ENCODE results near the gene TMEM150B. TPM values are rescaled to one million over a fixed set of nuclear protein-coding genes. Genes with fewer than 3 reads are reported as not detected.

The TMEM150B gene
- total and polyA plus RNA-seq, 9 of the 15 experiments (the other 6 are each of a cell fraction or from before 2014, with no cell fraction given) = 0.47 to 1.3 (median 0.74) TPM; not detected in 2

- FAIRE-seq = no peak
- POLR2A ChIA-PET = interaction anchor here (0.8 to 1.3 kb wide), 2 partner anchors 8 to 63 kb away, joined by 3 to 4 read pairs; partner anchors contain the start of gene UBE2S
- Histone ChIP-seq H4K20me1 (replicated peaks; ENCODE audit: control insufficient read depth, insufficient read depth, low read length) (peaks cover 6% of the 10 kb centered on the region; the same call in 1 of the 2 replicates), H3K4me1 (replicated peaks in 1 of 2; ENCODE audit: control insufficient read depth in 2 of 2, insufficient read depth in 2 of 2, low read length in 2 of 2) (peaks cover 7 to 85% of the 10 kb centered on the region in 2 experiments; a peak in 4 of 5 replicates), H3K9me1 (ENCODE audit: control insufficient read depth, insufficient read depth, low read length) (peaks cover 5% of the 10 kb centered on the region), H3K4me2 (ENCODE audit: insufficient read depth, low read length) (no peak overlapping the region), H3K27me3 (ENCODE audit: control insufficient read depth in 2 of 2, insufficient read depth in 2 of 2, low read length in 2 of 2) (no peaks in the 10 kb centered on the region), H3K27ac (ENCODE audit: extremely low read depth, low read depth, low read length) (no peak overlapping the region), H2AFZ (ENCODE audit: low read depth, low read length) (no peak overlapping the region), H3K4me3 (no peak overlapping the region), H3K79me2 (ENCODE audit: control insufficient read depth, insufficient read depth, low read length) (peaks cover 24% of the 10 kb centered on the region), H3K9ac (ENCODE audit: insufficient read depth in 1 of 2, low read depth in 2 of 2, low read length in 2 of 2) (peak overlapping the region in 1 of 2 experiments; percentile 48; a peak in 1 of 4 replicates), H3K36me3 (ENCODE audit: control insufficient read depth, insufficient read depth, low read length) (peaks cover 66% of the 10 kb centered on the region; the same call in 2 of the 3 replicates), H3K9me3 (replicated peaks; ENCODE audit: control insufficient read depth, insufficient read depth, low read depth, low read length) (no peaks in the 10 kb centered on the region)
- BruUV-seq (replicated peaks) = no TSS peak
- intact Hi-C loops (cut with micrococcal nuclease) = no loop called here
- CTCF ChIA-PET (ENCODE audit: low intra/inter-chr PET ratio) = no interaction called here
- DNase-seq (ENCODE audit: extremely low read depth in 1 of 4, low spot score in 3 of 4) = no peak
- no peak for ATAC-seq
- WGBS (ENCODE audit: insufficient coverage, low coverage, missing lambda C conversion rate) = 80% methylated on average over 7 of the region's 9 CpGs
- in situ Hi-C loops (cut with MboI) = no loop called here
- TF ChIP-seq PTBP1 (IDR thresholded peaks at IDR 0.05; ENCODE audit: low read depth, low read length) = no peak
- TF ChIP-seq POLR2G (IDR thresholded peaks at IDR 0.05; ENCODE audit: low read depth, low read length) = peak; percentile 47; the same call in 1 of the 2 replicates
Measured at GRCh38 chr19:55344444-55344843, 19.3 kb upstream of the TMEM150B start.

GRCh38 chr19:55341595-55342531 lies 16.7 kb upstream of the TMEM150B start:
- H3K4me3 ChIP-seq = peak overlapping the region; percentile 92
- H3K9ac ChIP-seq (ENCODE audit: insufficient read depth in 1 of 2, low read depth in 2 of 2, low read length in 2 of 2) = peak overlapping the region; percentile 55 to 91
- peak overlapping the region; percentile 82 for H3K4me2 ChIP-seq (ENCODE audit: insufficient read depth, low read length)
- ChIA-PET CTCF (ENCODE audit: low intra/inter-chr PET ratio) (no interaction called here), POLR2A (interaction anchor here (1.4 kb wide), 3 partner anchors 8 to 42 kb away, joined by 4 to 11 read pairs (median 6); partner anchors contain the start of gene TMEM238)
- TSS peak; percentile 34 for BruUV-seq (replicated peaks)
- peaks cover 47% of the 10 kb centered on the region; the same call in 2 of the 3 replicates for H3K36me3 ChIP-seq (ENCODE audit: control insufficient read depth, insufficient read depth, low read length)
- in situ Hi-C loops (cut with MboI) = no loop called here
- 0 out of 2 replicates have a peak, but pooled peaks cover 6% of the 10 kb centered on the region for H4K20me1 ChIP-seq (replicated peaks; ENCODE audit: control insufficient read depth, insufficient read depth, low read length)
- FAIRE-seq = no peak
- 54% methylated on average over 18 of the region's 50 CpGs for WGBS (ENCODE audit: insufficient coverage, low coverage, missing lambda C conversion rate)
- no peak overlapping the region for H2AFZ ChIP-seq (ENCODE audit: low read depth, low read length)
- peaks cover 24% of the 10 kb centered on the region for H3K79me2 ChIP-seq (ENCODE audit: control insufficient read depth, insufficient read depth, low read length)
- no peaks in the 10 kb centered on the region for H3K9me3 ChIP-seq (replicated peaks; ENCODE audit: control insufficient read depth, insufficient read depth, low read depth, low read length)
- peak overlapping the region; percentile 97 for H3K27ac ChIP-seq (ENCODE audit: extremely low read depth, low read depth, low read length)
- DNase-seq (ENCODE audit: extremely low read depth in 1 of 4, low spot score in 3 of 4) = peak in 2 of 4 experiments; percentile 37 to 48
- ATAC-seq = no peak
- H3K4me1 ChIP-seq (replicated peaks in 1 of 2; ENCODE audit: control insufficient read depth in 2 of 2, insufficient read depth in 2 of 2, low read length in 2 of 2) = peaks cover 7 to 72% of the 10 kb centered on the region in 2 experiments; a peak in 4 of 5 replicates
- no peaks in the 10 kb centered on the region for H3K9me1 ChIP-seq (ENCODE audit: control insufficient read depth, insufficient read depth, low read length)
- intact Hi-C loops (cut with micrococcal nuclease) = no loop called here
- H3K27me3 ChIP-seq (ENCODE audit: control insufficient read depth in 2 of 2, insufficient read depth in 2 of 2, low read length in 2 of 2) = no peaks in the 10 kb centered on the region
- TF ChIP-seq RBM15 (IDR thresholded peaks at IDR 0.05; ENCODE audit: insufficient read depth, low read length) (no peak), NKRF (IDR thresholded peaks at IDR 0.05; ENCODE audit: borderline replicate concordance) (0 out of 2 replicates have a peak, but pooled peaks have one; percentile 4), ZBTB7A (IDR thresholded peaks at IDR 0.05; ENCODE audit: borderline replicate concordance, control insufficient read depth, low read depth, low read length) (0 out of 2 replicates have a peak, but pooled peaks have one; percentile 12), POLR2G (IDR thresholded peaks at IDR 0.05; ENCODE audit: low read depth, low read length) (0 out of 2 replicates have a peak, but pooled peaks have one; percentile 27), FIP1L1 (IDR thresholded peaks at IDR 0.05; ENCODE audit: low read depth, low read length, poor library complexity, severe bottlenecking) (peak; percentile 23), E2F6 (IDR thresholded peaks at IDR 0.05; ENCODE audit: borderline replicate concordance in 1 of 2, extremely low read depth in 1 of 2, insufficient read depth in 1 of 2, insufficient read length in 1 of 2, low read depth in 1 of 2, low read length in 1 of 2, poor library complexity in 1 of 2, severe bottlenecking in 1 of 2) (peak in 1 of 2 experiments; percentile 58)

Data from K562 (cell line).